ENCODE results near the gene B3GAT1.

DNA sequence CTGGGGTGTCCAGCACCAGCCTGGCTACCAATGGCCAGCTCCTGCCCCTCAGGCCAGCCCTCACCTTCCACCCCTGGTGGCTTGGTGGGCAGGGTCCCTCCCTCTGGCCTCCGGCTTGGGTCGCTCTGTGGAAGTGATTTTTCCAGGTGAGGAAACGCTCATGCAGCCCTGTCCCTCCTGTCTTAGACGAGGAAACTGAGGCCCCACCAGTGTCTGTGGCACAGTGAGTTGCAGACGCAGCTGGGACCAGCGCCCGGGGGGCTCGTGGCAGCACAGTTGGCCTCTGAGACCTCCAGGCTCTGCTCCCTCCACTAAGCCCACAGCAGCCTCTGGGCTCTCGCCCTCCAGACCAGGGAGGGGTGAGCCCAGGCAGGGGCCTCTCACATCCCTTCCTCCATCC is 6.2 kb downstream of the B3GAT1 start:
- TF ChIP-seq POLR2A (IDR thresholded peaks at IDR 0.05): no peak
- TF ChIP-seq, protein P1, sequence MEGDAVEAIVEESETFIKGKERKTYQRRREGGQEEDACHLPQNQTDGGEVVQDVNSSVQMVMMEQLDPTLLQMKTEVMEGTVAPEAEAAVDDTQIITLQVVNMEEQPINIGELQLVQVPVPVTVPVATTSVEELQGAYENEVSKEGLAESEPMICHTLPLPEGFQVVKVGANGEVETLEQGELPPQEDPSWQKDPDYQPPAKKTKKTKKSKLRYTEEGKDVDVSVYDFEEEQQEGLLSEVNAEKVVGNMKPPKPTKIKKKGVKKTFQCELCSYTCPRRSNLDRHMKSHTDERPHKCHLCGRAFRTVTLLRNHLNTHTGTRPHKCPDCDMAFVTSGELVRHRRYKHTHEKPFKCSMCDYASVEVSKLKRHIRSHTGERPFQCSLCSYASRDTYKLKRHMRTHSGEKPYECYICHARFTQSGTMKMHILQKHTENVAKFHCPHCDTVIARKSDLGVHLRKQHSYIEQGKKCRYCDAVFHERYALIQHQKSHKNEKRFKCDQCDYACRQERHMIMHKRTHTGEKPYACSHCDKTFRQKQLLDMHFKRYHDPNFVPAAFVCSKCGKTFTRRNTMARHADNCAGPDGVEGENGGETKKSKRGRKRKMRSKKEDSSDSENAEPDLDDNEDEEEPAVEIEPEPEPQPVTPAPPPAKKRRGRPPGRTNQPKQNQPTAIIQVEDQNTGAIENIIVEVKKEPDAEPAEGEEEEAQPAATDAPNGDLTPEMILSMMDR (IDR thresholded peaks at IDR 0.05): no peak
